GM23248 (cell line): ENCODE results near the gene CCDC74B.
"Not testable (repeated sequence)": the region's sequence is repeated elsewhere in the genome, so short reads cannot be mapped to it uniquely, and the experiment has no call there.

Source experiments
- EZH2 ChIP-seq: fragments of 200-600 bp; sonication (generic); IDR thresholded peaks from 2 replicates; pipeline ENCODE4 v1.6.1; 2018; ENCODE audit warnings: antibody characterized with exemption, mild to moderate bottlenecking; ENCODE audit not compliant: insufficient read depth, poor library complexity, severe bottlenecking
- EZH2phosphoT487 ChIP-seq: fragments of 200-600 bp; sonication (generic); IDR thresholded peaks from 2 replicates; pipeline ENCODE4 v1.6.1; 2018; ENCODE audit warnings: antibody characterized with exemption, moderate library complexity, mild to moderate bottlenecking, low read depth; ENCODE audit not compliant: insufficient read depth

DNA sequence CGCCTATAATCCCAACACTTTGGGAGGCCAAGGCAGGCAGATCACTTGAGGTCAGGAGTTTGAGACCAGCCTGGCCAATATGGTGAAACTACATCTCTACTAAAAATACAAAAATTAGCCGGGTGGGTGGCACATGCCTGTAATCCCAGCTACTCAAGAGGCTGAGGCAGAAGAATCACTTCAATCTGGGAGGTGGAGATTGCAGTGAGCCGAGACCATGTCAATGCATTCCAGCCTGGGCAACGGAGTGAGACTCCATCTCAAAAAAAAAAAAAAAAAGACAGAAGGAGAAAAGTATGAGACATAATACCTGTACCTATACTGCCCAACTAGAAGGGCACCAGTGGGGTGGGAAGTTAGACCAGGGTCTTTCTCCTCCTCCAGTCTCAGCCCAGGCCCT lies 14.5 kb upstream of the CCDC74B start:
- TF ChIP-seq EZH2, EZH2phosphoT487: not testable (repeated sequence)
